ENCODE data around the gene SNRK. TPM values are rescaled to one million over a fixed set of nuclear protein-coding genes. Genes with fewer than 3 reads are reported as not detected.

Gene SNRK
- total RNA-seq, 1 experiment from 2014 or later, result 12.7 TPM

GRCh38 chr3:43327582-43327979 is 41.2 kb downstream of the SNRK start:
- Histone ChIP-seq H3K9me3 (ENCODE audit: control insufficient read depth in 1 of 2, insufficient read depth in 1 of 2, low read depth in 1 of 2, low read length in 2 of 2) (no peaks in the 10 kb centered on the region), H3K36me3 (ENCODE audit: control insufficient read depth in 1 of 2, insufficient read depth in 2 of 2, low read length in 2 of 2) (peaks cover 0 to 1% of the 10 kb centered on the region in 2 experiments; a peak in 1 of 4 replicates), H4K20me1 (ENCODE audit: insufficient read depth) (no peaks in the 10 kb centered on the region; the same call in 1 of the 2 replicates), H3K4me2 (ENCODE audit: low read length) (no peak overlapping the region), H3K9me2 (ENCODE audit: insufficient read depth) (no peaks in the 10 kb centered on the region), H3K27ac (ENCODE audit: low read depth, low read length) (no peak overlapping the region), H3K9ac (ENCODE audit: low read length) (no peak overlapping the region), H3K79me2 (ENCODE audit: insufficient read depth, low read length) (peaks cover 23% of the 10 kb centered on the region), H2AFZ (ENCODE audit: low read depth, low read length, poor library complexity, severe bottlenecking) (no peak overlapping the region), H3K27me3 (ENCODE audit: insufficient read depth, low read length) (no peaks in the 10 kb centered on the region), H3K4me1 (ENCODE audit: control insufficient read depth in 1 of 2, insufficient read depth in 2 of 2, low read length in 2 of 2) (peaks cover 0 to 4% of the 10 kb centered on the region in 2 experiments; a peak in 1 of 4 replicates), H3K4me3 (replicated peaks in 1 of 2; ENCODE audit: low read depth in 1 of 2, low read length in 2 of 2) (no peak overlapping the region)
- CTCF ChIA-PET, result no interaction called here
- intact Hi-C loops (cut with micrococcal nuclease), result no loop called here
- POLR2A ChIA-PET, result no interaction called here
- RAD21 ChIA-PET (ENCODE audit: low non-redundant PET in 1 of 2, low total read pairs in 2 of 2, uncharacterized antibody in 2 of 2, unreplicated experiment in 2 of 2), result no interaction called here
- no TSS peak for BruUV-seq (replicated peaks)
- DNase-seq (ENCODE audit: low read depth, low spot score) (no peak), ATAC-seq (no peak)
- no peak for TF ChIP-seq SP1 (IDR thresholded peaks at IDR 0.05; ENCODE audit: low read depth)

- Histone ChIP-seq H3K4me3 (replicated peaks in 1 of 2; ENCODE audit: low read depth in 1 of 2, low read length in 2 of 2) (no peak overlapping the region), H4K20me1 (ENCODE audit: insufficient read depth) (no peaks in the 10 kb centered on the region; the same call in 1 of the 2 replicates), H3K79me2 (ENCODE audit: insufficient read depth, low read length) (peaks cover 23% of the 10 kb centered on the region), H3K9me2 (ENCODE audit: insufficient read depth) (no peaks in the 10 kb centered on the region), H3K4me2 (ENCODE audit: low read length) (no peak overlapping the region), H2AFZ (ENCODE audit: low read depth, low read length, poor library complexity, severe bottlenecking) (no peak overlapping the region), H3K27ac (ENCODE audit: low read depth, low read length) (no peak overlapping the region), H3K9me3 (ENCODE audit: control insufficient read depth in 1 of 2, insufficient read depth in 1 of 2, low read depth in 1 of 2, low read length in 2 of 2) (no peaks in the 10 kb centered on the region), H3K36me3 (ENCODE audit: control insufficient read depth in 1 of 2, insufficient read depth in 2 of 2, low read length in 2 of 2) (peaks cover 0 to 3% of the 10 kb centered on the region in 2 experiments; a peak in 1 of 4 replicates), H3K4me1 (ENCODE audit: control insufficient read depth in 1 of 2, insufficient read depth in 2 of 2, low read length in 2 of 2) (peaks cover 0 to 2% of the 10 kb centered on the region in 2 experiments; a peak in 1 of 4 replicates), H3K9ac (ENCODE audit: low read length) (no peak overlapping the region), H3K27me3 (ENCODE audit: insufficient read depth, low read length) (no peaks in the 10 kb centered on the region)
- TF ChIP-seq SRF (IDR thresholded peaks at IDR 0.05; ENCODE audit: low read depth) (no peak), CTCF (IDR thresholded peaks at IDR 0.05 in 2 of 3, conservative IDR thresholded peaks at IDR 0.05 in 1 of 3; ENCODE audit: borderline replicate concordance in 1 of 3, insufficient read depth in 1 of 3, low read depth in 2 of 3, low read length in 2 of 3) (no peak), EZH2 (IDR thresholded peaks at IDR 0.05) (no peak), EGR1 (IDR thresholded peaks at IDR 0.05; ENCODE audit: low read depth) (no peak)
- ATAC-seq (no peak), DNase-seq (ENCODE audit: low read depth, low spot score) (no peak)
- BruUV-seq (replicated peaks), result no TSS peak
- RAD21 ChIA-PET (ENCODE audit: low non-redundant PET in 1 of 2, low total read pairs in 2 of 2, uncharacterized antibody in 2 of 2, unreplicated experiment in 2 of 2), result no interaction called here
- CTCF ChIA-PET, result no interaction called here
- POLR2A ChIA-PET, result no interaction called here
- intact Hi-C loops (cut with micrococcal nuclease), result no loop called here
Measured at GRCh38 chr3:43328653-43329052, 42.3 kb downstream of the SNRK start.

All from HCT116 (cell line).